Gastrocnemius medialis (tissue), 4 donors: ENCODE results near the gene PRKCZ.

Experiments used
- POLR2A ChIP-seq, 2 donors: fragments of 450-650 bp; IDR thresholded peaks; one replicate each; pipeline ENCODE4 v1.6.1; 2017; ENCODE audit warnings: antibody characterized with exemption in 2 of 2, mild to moderate bottlenecking in 2 of 2, moderate library complexity in 2 of 2
- TF ChIP-seq, protein P1 (sequence below), 5 experiments: fragments of 450-650 bp in 3 of 5; fragments of 200-600 bp in 2 of 5; sonication (generic) in 2 of 5; IDR thresholded peaks in 4 of 5; conservative IDR thresholded peaks in 1 of 5; 1 replicate in 4 of 5; 2 replicates in 1 of 5; pipeline ENCODE4 v1.5.1; 2016 to 2019; ENCODE audit warnings: antibody characterized with exemption in 5 of 5, mild to moderate bottlenecking in 3 of 5, moderate library complexity in 3 of 5

GRCh38 chr1:2224170-2224584, 174.0 kb downstream of the PRKCZ start:
- no peak for TF ChIP-seq POLR2A (IDR thresholded peaks at IDR 0.05)
- TF ChIP-seq, protein P1, sequence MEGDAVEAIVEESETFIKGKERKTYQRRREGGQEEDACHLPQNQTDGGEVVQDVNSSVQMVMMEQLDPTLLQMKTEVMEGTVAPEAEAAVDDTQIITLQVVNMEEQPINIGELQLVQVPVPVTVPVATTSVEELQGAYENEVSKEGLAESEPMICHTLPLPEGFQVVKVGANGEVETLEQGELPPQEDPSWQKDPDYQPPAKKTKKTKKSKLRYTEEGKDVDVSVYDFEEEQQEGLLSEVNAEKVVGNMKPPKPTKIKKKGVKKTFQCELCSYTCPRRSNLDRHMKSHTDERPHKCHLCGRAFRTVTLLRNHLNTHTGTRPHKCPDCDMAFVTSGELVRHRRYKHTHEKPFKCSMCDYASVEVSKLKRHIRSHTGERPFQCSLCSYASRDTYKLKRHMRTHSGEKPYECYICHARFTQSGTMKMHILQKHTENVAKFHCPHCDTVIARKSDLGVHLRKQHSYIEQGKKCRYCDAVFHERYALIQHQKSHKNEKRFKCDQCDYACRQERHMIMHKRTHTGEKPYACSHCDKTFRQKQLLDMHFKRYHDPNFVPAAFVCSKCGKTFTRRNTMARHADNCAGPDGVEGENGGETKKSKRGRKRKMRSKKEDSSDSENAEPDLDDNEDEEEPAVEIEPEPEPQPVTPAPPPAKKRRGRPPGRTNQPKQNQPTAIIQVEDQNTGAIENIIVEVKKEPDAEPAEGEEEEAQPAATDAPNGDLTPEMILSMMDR (IDR thresholded peaks at IDR 0.05 in 4 of 5, conservative IDR thresholded peaks at IDR 0.05 in 1 of 5) = no peak
